Activated T-cell treated with anti-CD3 and anti-CD28 coated beads, Interleukin-2, amount 50 U/mL, for 48 hours (primary cell): ENCODE data around the gene FARS2.
"Not testable (repeated sequence)": the region's sequence is repeated elsewhere in the genome, so short reads cannot be mapped to it uniquely, and the experiment has no call there.

Experiments used
- DNase-seq, 2 experiments: peaks; one replicate each; pipeline ENCODE4 v3.0.0-alpha.2; 2020

FARS2 gene

GRCh38 chr6:5554226-5554625, 292.9 kb downstream of the FARS2 start:
- no peak for DNase-seq

GRCh38 chr6:5556011-5556410, 294.7 kb downstream of the FARS2 start:
- DNase-seq: no peak

GRCh38 chr6:5557506-5557905, 296.2 kb downstream of the FARS2 start:
- no peak for DNase-seq

GRCh38 chr6:5559651-5560050, 298.3 kb downstream of the FARS2 start:
- no peak for DNase-seq

GRCh38 chr6:5562277-5562676, 301.0 kb downstream of the FARS2 start:
- DNase-seq: no peak

- DNase-seq: no peak
Measured at GRCh38 chr6:5563086-5563485, 301.8 kb downstream of the FARS2 start.

GRCh38 chr6:5564746-5565145, 303.4 kb downstream of the FARS2 start:
- DNase-seq: not testable (repeated sequence)

- DNase-seq: no peak
Measured at GRCh38 chr6:5565971-5566370, 304.7 kb downstream of the FARS2 start.

GRCh38 chr6:5566718-5567117, 305.4 kb downstream of the FARS2 start:
- DNase-seq: no peak

GRCh38 chr6:5567352-5567751, 306.0 kb downstream of the FARS2 start:
- no peak for DNase-seq

- no peak for DNase-seq
Measured at GRCh38 chr6:5567890-5568289, 306.6 kb downstream of the FARS2 start.

- DNase-seq: no peak
Measured at GRCh38 chr6:5569491-5569890, 308.2 kb downstream of the FARS2 start.

GRCh38 chr6:5570641-5571040, 309.3 kb downstream of the FARS2 start:
- no peak for DNase-seq

- peak; percentile 18 to 21 for DNase-seq
Measured at GRCh38 chr6:5580736-5581581, 319.6 kb downstream of the FARS2 start.

- no peak for DNase-seq
Measured at GRCh38 chr6:5582762-5583161, 321.4 kb downstream of the FARS2 start.

GRCh38 chr6:5583528-5583927, 322.2 kb downstream of the FARS2 start:
- no peak for DNase-seq

- no peak for DNase-seq
Measured at GRCh38 chr6:5584078-5584482, 322.8 kb downstream of the FARS2 start.

- no peak for DNase-seq
Measured at GRCh38 chr6:5587648-5588047, 326.3 kb downstream of the FARS2 start.

- DNase-seq: no peak
Measured at GRCh38 chr6:5589422-5590141, 328.3 kb downstream of the FARS2 start.

- no peak for DNase-seq
Measured at GRCh38 chr6:5590187-5590586, 328.9 kb downstream of the FARS2 start.

GRCh38 chr6:5592886-5593519, 331.7 kb downstream of the FARS2 start:
- DNase-seq: no peak

- no peak for DNase-seq
Measured at GRCh38 chr6:5595184-5595583, 333.9 kb downstream of the FARS2 start.

- DNase-seq: no peak
Measured at GRCh38 chr6:5597413-5597812, 336.1 kb downstream of the FARS2 start.

- DNase-seq: no peak
Measured at GRCh38 chr6:5598123-5598522, 336.8 kb downstream of the FARS2 start.
